Measurements from ENCODE around the gene RMDN2.

DNA sequence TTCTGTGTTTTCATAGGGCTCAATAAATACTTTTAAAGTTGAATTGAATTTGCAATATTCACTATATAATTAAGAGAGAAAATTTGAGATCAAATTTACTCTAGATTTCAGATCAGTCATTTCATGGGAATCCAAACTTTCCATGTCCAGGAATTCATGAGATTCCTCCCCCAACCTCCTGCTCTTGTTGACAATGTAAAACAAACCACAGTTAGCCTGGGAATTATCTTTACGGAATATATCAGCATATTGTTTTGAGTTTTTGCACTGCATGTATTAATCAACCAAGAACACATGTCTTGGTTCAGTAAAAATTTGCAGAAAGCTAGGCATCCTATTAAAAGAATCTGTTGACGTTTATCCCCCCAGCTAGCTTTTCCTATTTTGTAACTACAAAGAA, 108.6 kb downstream of the RMDN2 start:
- TF ChIP-seq, protein P1, sequence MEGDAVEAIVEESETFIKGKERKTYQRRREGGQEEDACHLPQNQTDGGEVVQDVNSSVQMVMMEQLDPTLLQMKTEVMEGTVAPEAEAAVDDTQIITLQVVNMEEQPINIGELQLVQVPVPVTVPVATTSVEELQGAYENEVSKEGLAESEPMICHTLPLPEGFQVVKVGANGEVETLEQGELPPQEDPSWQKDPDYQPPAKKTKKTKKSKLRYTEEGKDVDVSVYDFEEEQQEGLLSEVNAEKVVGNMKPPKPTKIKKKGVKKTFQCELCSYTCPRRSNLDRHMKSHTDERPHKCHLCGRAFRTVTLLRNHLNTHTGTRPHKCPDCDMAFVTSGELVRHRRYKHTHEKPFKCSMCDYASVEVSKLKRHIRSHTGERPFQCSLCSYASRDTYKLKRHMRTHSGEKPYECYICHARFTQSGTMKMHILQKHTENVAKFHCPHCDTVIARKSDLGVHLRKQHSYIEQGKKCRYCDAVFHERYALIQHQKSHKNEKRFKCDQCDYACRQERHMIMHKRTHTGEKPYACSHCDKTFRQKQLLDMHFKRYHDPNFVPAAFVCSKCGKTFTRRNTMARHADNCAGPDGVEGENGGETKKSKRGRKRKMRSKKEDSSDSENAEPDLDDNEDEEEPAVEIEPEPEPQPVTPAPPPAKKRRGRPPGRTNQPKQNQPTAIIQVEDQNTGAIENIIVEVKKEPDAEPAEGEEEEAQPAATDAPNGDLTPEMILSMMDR (IDR thresholded peaks at IDR 0.05; ENCODE audit: insufficient read depth, low read depth, low read length), result no peak
- no peak for TF ChIP-seq EZH2 (IDR thresholded peaks at IDR 0.05; ENCODE audit: insufficient read depth, low read length)

All from astrocyte (in vitro differentiated cells and primary cell).